NCI-H345 (cell line): ENCODE measurements around the gene CORO6.

Experiments
- DNase-seq: peaks from one replicate; lab custom pipeline; 2025; lab: John Stamatoyannopoulos, UW

The CORO6 gene

DNA sequence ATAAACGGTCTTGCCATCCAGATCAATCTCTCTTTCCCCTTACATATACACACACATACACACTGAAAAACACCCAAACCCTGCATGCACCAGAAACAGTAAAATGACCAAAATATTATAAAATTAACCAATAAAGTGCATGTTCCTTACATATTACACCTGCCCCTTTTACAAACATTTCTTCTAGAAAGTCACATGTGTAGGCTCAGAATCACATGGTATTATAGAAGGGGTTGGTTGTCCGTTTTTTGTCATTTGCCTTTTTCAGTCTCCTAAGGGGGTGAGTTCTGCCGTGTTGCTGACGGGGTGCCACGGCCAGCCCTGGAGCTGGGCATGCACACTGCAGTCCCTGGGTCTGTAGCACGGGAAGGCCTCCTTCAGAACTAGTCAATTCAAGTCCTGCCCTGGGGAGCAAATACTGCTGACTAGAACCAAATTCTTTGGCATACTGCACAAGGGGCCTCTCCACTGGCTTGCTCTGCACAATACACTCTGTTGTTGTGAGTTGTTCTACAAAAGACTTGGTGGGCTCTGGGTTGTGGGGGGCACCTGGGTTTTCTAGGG, 8.0 kb upstream of the CORO6 start:
- no peak for DNase-seq

- DNase-seq = no peak
Measured at GRCh38 chr17:29629839-29630238, 7.1 kb upstream of the CORO6 start.

DNA sequence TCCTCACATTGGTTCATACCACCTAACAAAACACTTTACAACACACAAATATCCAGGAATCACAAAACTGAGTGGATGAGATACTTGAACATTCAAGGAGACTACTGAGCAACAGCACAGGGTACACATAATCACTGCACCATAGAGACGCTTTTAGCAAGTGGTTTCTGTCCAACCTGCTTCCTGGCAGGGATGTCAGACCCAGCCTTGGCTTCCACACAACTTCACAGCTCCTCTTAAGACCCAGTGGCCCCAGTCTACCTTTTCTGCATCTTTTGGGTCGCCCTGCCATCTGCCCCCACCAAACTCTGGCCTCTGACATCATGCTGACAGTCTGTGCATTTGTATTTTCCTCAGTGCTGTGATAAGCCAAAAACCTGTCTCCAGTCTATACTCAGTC, 5.9 kb upstream of the CORO6 start:
- no peak for DNase-seq

- DNase-seq = no peak
Measured at GRCh38 chr17:29627951-29628350, 5.2 kb upstream of the CORO6 start.

GRCh38 chr17:29625037-29625750, 2.5 kb upstream of the CORO6 start:
- DNase-seq = no peak

GRCh38 chr17:29624586-29624985, 1.9 kb upstream of the CORO6 start:
- no peak for DNase-seq

DNA sequence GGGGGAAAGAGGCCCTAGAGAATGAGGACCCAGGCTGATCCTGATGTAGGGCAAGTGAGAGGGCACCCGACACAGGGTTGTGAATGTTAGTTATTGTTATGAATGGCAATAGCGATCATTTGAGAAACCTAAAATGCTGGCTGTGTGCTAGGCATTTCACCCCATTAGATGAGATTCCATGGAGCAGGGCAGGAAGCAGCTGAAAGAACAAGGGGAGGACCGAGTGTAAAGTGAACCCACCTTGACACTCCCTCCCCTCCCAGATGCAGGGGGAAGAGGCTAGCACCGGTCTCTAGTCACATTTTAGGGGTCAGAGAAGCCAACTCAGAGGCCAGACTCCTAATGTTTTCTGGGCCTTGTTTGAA, 553 bp upstream of the CORO6 start:
- no peak for DNase-seq

DNA sequence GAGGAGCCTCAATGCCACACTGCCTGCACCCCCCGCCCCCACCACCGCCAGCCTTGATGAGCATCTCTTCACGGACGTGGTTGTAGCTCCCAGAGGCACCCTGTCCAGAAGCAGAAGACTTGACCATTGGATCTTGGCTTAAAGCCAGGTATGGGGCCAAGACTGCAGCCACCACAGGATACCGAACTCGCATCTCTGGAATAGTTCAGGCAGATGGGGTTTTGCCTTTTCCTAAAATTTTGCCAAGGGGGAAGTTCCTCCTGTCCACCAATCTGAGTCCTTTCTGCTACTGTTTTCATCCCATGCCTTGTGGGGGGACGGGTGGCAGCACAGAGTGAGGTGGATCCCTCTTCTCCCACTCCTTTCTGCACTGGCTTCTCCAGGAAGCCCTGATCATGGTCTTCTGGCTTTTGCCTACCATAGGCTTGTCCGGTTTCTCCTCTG, 939 bp downstream of the CORO6 start:
- no peak for DNase-seq

DNA sequence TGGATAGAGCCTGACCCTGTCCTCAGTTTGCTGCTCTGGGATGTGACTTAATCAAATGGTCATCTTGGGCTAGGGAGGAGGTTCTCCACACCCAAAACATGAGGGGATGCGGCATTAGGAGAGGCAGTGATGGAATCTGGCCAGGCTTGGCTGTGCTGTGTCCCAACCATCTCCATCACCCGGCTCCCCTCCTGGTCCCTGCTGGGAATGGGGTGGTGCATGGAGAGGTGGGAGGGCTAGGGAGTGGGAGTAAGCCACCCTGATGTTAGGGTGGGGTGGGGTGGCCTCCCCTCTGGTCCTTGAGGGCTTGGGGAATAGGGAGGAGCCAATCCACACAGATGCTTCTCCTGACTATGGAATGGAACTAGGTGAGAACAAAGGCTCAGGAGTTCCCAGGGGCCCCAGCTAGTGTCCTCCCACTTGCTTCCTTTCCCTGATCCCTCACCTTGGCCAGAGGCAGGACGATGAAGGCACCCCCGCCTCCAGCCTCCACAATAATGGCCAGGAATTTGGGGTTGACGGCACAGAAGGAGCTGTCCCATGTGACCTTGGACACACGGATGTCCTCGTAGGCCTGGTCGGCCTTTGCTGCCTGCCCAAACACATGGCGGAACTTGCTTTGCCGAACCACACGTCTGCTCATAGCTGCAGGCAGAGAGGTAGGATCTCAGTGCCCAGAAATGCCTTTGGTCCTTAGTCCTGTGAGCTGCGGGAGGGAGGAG, 1.8 kb downstream of the CORO6 start:
- DNase-seq = no peak

GRCh38 chr17:29620271-29620670, 2.4 kb downstream of the CORO6 start:
- no peak for DNase-seq

DNA sequence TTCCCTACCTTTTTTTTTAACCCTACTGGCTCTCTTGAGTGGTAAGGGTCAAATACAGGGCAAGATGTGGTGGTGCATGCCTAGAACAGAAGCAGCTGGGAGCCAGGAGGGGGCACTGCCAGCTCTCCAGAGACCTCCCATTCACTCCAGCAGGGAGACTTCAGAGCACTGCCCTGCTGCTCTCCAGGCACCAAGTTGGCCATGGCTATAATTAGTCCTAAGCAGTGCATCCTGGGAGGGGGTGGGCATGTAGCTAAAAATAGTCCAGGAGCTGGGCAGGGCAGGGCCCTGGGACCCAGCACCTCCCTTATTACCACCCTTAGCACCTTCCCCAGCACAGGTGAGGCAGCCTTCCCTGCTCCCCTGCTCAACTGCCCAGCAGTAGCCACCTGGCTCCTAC, 3.5 kb downstream of the CORO6 start:
- peak; percentile 33 for DNase-seq

GRCh38 chr17:29618272-29619065, 4.2 kb downstream of the CORO6 start:
- no peak for DNase-seq

DNA sequence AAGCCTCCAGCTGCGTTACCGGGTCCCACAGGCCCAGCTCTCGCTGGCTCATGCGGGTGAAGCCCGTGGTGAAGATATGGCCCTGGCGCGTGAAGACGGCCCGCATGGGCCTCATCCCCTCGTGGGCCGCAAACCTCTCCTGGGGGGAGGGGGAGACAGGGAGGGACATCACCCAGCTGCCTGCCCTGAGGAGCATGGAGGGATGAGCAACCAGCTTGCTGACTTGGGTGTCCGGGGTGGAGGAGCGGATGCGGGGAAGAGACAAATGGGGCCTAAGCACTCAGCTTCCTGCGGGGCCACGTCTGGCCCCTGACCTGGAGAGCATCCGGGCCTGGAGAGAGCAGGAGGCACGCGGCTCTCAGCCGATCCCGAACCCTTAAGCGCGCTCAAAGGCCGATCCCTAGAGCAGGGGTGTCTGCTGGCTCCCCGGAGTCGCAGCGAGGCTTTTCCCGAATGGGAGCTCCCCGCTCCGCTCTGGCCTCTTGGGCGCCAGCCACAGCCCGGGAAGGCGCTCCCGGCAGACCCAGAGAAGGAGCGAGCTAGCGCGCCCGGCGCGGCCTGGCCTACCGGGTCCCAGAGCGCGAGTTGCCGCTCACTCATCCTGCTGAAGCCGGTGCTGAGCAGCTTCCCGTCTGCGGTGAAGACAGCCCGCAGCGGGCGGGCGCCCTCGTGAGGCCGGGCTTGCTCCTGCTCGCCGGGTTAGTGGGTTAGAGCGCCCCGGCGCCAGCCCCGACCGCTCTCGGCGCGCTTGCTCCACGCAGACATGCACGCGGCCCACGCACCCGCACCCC, 5.0 kb downstream of the CORO6 start:
- peak; percentile 72 for DNase-seq

DNA sequence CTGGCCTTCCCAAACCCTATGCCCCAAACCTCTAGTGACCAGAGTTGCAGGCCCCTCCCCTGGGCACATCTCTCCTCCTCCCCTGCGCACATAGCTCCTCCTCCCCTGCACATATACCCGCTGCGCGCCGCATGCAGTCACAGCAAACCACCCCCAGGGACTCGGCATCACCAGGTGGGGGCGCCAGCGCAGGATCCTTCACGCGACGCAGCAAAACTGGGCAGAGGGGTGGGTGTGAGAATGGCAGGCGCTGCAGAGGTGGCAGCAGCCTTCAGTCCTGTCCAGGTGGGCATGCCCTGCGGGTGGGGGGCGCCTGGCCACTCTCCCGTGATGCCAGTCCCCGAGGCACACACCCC, 5.6 kb downstream of the CORO6 start:
- DNase-seq = peak; percentile 89

DNA sequence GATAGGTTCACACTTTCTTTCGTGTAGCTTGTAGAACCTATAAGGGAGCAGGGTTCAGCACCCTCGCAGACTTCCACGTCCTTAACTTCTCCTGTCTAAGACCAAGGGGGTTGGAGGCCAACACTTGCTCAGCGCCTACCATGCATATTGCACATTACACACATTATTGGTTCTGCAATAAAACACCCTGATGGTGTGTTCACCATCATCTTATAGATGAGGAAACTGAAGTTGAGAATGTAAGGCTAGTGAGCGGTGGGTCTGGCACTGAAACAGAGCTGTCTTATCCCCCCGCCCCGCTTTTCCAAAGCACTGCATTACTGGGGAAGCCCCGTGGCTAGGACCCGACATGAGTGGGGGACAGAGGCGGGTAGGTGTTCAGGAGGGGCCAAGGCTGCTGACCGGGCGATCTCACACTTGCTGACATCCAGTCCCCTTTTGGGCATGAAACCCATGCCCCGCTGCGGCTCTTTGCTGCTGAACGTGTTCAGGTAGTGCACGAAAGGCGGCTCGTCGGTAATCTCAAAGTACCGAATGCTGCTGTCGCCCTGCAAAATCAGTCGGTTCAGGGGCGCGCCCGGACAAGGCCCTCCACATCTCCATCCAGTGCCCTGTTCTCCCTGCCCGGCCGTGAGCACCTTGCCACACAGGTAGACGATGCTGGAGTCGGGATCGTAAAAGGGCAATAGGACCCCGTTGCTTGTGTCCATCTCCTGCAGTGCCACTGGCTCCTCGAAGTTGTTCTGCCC, 6.2 kb downstream of the CORO6 start:
- DNase-seq = peak; percentile 44

DNA sequence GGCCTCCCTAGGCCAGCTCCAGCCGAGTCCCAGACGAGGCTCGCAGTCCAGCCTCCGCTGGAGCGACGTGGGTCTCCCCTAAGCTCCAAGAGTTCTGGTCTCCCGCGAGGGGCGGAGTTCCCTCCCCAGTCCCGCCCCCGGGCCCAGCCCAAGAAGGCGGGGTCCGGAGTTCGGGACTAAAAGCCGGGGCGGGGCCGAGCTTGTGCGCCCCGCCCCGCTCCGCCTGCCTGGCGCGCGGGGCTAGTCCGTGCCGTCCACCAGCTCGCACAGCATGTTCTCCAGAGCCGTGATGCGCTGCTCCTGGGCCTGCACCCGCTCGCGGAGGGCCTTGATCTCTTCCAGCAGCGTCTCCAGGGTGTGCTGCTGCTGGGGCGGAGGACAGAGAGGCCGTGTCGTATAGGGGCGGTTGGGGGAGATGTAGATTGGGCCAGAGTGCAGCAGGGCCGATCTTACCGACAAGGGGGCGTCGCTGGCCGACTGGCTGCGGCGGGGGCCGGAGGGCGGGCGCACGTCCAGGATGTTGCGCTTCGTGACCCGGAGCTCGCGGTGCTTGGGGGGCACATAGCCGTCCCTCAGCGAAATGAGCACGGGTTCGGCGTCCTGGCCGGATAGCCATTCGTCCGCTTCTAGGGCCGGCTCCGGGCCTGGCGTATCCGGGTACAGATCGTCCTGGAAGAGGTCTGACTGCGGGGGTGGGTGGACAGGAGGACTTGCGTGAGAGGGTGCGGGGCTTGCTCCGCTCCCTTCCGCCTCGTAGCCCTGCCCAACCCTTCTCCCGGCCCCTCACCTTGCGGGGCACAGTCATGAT, 7.0 kb downstream of the CORO6 start:
- DNase-seq = peak; percentile 88

GRCh38 chr17:29615048-29615385, 7.7 kb downstream of the CORO6 start:
- DNase-seq = no peak

DNA sequence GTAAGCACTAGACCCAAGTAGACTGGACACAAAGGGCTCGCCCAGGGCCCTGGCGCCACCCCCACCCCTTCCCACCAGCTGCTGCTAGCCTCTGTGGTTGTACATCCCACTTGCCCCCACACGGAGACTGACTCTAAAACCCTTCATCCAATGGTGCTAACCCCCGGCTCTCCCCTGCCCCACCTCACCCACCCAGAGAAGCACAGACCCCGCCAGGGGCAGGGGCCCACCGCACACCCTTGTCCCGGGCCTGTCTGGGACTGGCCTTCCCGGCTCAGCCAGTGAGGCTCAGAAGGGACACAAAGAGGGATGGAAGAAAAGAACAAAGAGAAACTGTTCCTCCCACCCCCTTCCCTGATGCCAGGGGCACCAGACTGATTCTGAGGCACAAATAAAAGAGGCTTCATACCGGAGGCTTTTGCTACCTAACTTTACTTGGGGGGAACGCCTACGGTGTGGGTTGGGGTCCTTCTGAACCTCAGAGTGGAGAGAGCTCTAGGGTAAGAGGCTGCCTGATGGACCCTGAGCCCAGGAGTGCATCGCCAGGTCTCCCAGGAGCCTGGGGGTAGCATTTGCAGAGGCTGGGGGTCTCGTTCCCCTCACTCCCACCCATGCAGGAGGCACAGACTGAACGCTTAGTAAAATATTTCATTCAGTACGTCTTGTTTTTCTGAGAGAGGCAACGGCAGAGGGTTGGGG, 8.2 kb downstream of the CORO6 start:
- DNase-seq = no peak

DNA sequence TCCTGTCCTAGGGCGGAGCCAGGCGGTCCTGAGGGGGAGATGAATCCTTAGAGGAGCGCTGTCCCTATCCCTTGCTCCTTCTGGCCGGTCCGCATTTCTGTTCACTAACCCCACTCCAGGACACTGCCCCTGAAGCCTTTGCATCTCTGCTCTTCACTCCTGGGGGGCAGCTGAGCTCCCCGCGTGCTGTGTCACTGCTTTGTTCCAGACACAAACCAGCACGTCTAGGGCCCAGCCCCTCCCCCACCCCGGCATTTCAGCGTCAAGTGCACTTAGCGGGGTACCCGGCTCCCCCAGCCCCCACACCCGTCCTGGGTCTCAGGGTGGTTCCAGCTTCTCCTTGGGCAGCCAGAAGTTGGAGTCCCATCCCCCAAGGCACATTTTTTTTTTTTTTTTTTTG, 8.9 kb downstream of the CORO6 start:
- DNase-seq = no peak

GRCh38 chr17:29613352-29613837, 9.3 kb downstream of the CORO6 start:
- DNase-seq = no peak
